Caco-2 (cell line): ENCODE results near the gene CNIH3. TPM values are rescaled to one million over a fixed set of nuclear protein-coding genes. Genes with fewer than 3 reads are reported as not detected.

Experiments used
- BruUV-seq: library from RNA; stranded (reverse); fragments of 400-500 nt; replicated peaks from 2 replicates; lab custom pipeline; 2021; lab: Mats Ljungman, UMichigan
- CTCF ChIA-PET: fragments of 300-600 bp; sonication (Branson Sonifier 250); formaldehyde crosslinking; loops from one replicate; lab custom pipeline; 2022; ENCODE audit warnings: antibody characterized with exemption; lab: Charles Lee
- POLR2A ChIA-PET: fragments of 300-600 bp; sonication (Branson Sonifier 250); formaldehyde crosslinking; loops from one replicate; lab custom pipeline; 2022; ENCODE audit warnings: antibody characterized with exemption; lab: Charles Lee
- DNase-seq, 2 experiments: peaks; one replicate each; pipeline versions ENCODE4 v3.0.0 to v3.0.0-alpha.2; 2020 to 2022
- H3K27me3 ChIP-seq: replicated peaks from 2 replicates; pipeline ENCODE4 v1.6.0; 2011; ENCODE audit warnings: low read length; ENCODE audit not compliant: control insufficient read depth, insufficient read depth
- H3K36me3 ChIP-seq: 2 replicates; pipeline ENCODE4 v1.5.1; 2011; ENCODE audit warnings: low read length; ENCODE audit not compliant: control insufficient read depth, insufficient read depth
- H3K4me1 ChIP-seq: fragments of 250-450 bp; sonication (Bioruptor Pico); 2 replicates; pipeline ENCODE4 v1.5.1; 2020; ENCODE audit warnings: mild to moderate bottlenecking
- H3K4me3 ChIP-seq: 2 replicates; pipeline ENCODE4 v1.5.1; 2011; ENCODE audit warnings: low read depth, mild to moderate bottlenecking, control low read depth, low read length
- H3K9me3 ChIP-seq: fragments of 250-450 bp; sonication (Bioruptor Pico); 2 replicates; pipeline ENCODE4 v1.5.1; 2020; ENCODE audit warnings: mild to moderate bottlenecking, moderate library complexity
- H3K27ac Mint-ChIP-seq: one replicate; pipeline ENCODE4 v1.8.0; 2022; ENCODE audit warnings: mixed read lengths; ENCODE audit not compliant: unreplicated experiment
- H3K27me3 Mint-ChIP-seq: one replicate; pipeline ENCODE4 v1.8.0; 2022; ENCODE audit warnings: mixed read lengths; ENCODE audit not compliant: insufficient read depth, unreplicated experiment
- H3K36me3 Mint-ChIP-seq: one replicate; pipeline ENCODE4 v1.8.0; 2022; ENCODE audit warnings: mild to moderate bottlenecking, mixed read lengths; ENCODE audit not compliant: insufficient read depth, unreplicated experiment
- H3K4me1 Mint-ChIP-seq: one replicate; pipeline ENCODE4 v1.8.0; 2022; ENCODE audit warnings: low read depth, mixed read lengths; ENCODE audit not compliant: unreplicated experiment
- H3K4me3 Mint-ChIP-seq: one replicate; pipeline ENCODE4 v1.8.0; 2022; ENCODE audit warnings: mild to moderate bottlenecking, moderate library complexity, mixed read lengths; ENCODE audit not compliant: unreplicated experiment
- H3K9me3 Mint-ChIP-seq: one replicate; pipeline ENCODE4 v1.8.0; 2022; ENCODE audit warnings: mixed read lengths; ENCODE audit not compliant: unreplicated experiment
- CTCF ChIP-seq, 2 experiments: fragments of 200-600 bp in 1 of 2; IDR thresholded peaks; 1 replicate in 1 of 2; 2 replicates in 1 of 2; pipeline versions ENCODE4 v1.5.1 to v1.8.0; 2011 to 2022; ENCODE audit warnings: antibody characterized with exemption in 1 of 2, control low read depth in 1 of 2, inconsistent platforms in 1 of 2, low read depth in 1 of 2, low read length in 1 of 2, mild to moderate bottlenecking in 1 of 2, moderate library complexity in 1 of 2; ENCODE audit not compliant: insufficient read depth in 1 of 2, severe bottlenecking in 1 of 2, unreplicated experiment in 1 of 2
- intact Hi-C: fragments of 100-400 bp; cut with micrococcal nuclease; formaldehyde crosslinking; loops from one replicate; pipeline ENCODE4 v1.10.0; 2022; ENCODE audit not compliant: unreplicated experiment
- total RNA-seq: library from RNA; stranded (reverse); gene quantifications from 2 replicates; pipeline ENCODE4 v1.2.3, GENCODE V29; 2022

The CNIH3 gene
- total RNA-seq, 1 experiment from 2014 or later: 2.2 TPM

- Histone ChIP-seq H3K36me3 (no peaks in the 10 kb centered on the region), H3K4me1 (peaks cover 11% of the 10 kb centered on the region), H3K4me3 (no peak overlapping the region), H3K27me3 (no peaks in the 10 kb centered on the region), H3K9me3 (no peaks in the 10 kb centered on the region)
- BruUV-seq: no TSS peak
- no peak for TF ChIP-seq CTCF (IDR thresholded peaks at IDR 0.05; ENCODE audit: insufficient read depth in 1 of 2, low read depth in 1 of 2, low read length in 1 of 2, severe bottlenecking in 1 of 2, unreplicated experiment in 1 of 2)
- Mint-ChIP-seq H3K4me1 (peaks cover 7% of the 10 kb centered on the region), H3K36me3 (peaks cover 4% of the 10 kb centered on the region), H3K27me3 (no peaks in the 10 kb centered on the region), H3K9me3 (no peaks in the 10 kb centered on the region), H3K4me3 (no peak overlapping the region), H3K27ac (no peak overlapping the region)
- ChIA-PET CTCF (interaction anchor here (1.5 kb wide), 1 partner anchor 282 kb away, joined by 7 read pairs; no protein-coding TSS in a partner anchor), POLR2A (no interaction called here)
- intact Hi-C loops: loop anchor here (2.0 kb wide), 1 partner anchor 128 kb away; no protein-coding TSS in a partner anchor
- no peak for DNase-seq
Observed at GRCh38 chr1:224640587-224640986, 24.5 kb downstream of the CNIH3 start.

GRCh38 chr1:224641030-224641429, 24.9 kb downstream of the CNIH3 start:
- Mint-ChIP-seq H3K27me3 (no peaks in the 10 kb centered on the region), H3K9me3 (no peaks in the 10 kb centered on the region), H3K4me1 (peaks cover 7% of the 10 kb centered on the region), H3K27ac (no peak overlapping the region), H3K4me3 (no peak overlapping the region), H3K36me3 (peaks cover 4% of the 10 kb centered on the region)
- ChIA-PET CTCF (interaction anchor here (1.5 kb wide), 1 partner anchor 282 kb away, joined by 7 read pairs; no protein-coding TSS in a partner anchor), POLR2A (no interaction called here)
- Histone ChIP-seq H3K36me3 (no peaks in the 10 kb centered on the region), H3K4me3 (no peak overlapping the region), H3K9me3 (no peaks in the 10 kb centered on the region), H3K27me3 (no peaks in the 10 kb centered on the region), H3K4me1 (peaks cover 11% of the 10 kb centered on the region)
- peak; percentile 39 to 54 for DNase-seq
- peak in 1 of 2 experiments; percentile 43 for TF ChIP-seq CTCF (IDR thresholded peaks at IDR 0.05; ENCODE audit: insufficient read depth in 1 of 2, low read depth in 1 of 2, low read length in 1 of 2, severe bottlenecking in 1 of 2, unreplicated experiment in 1 of 2)
- intact Hi-C loops: loop anchor here (2.0 kb wide), 1 partner anchor 128 kb away; no protein-coding TSS in a partner anchor
- no TSS peak for BruUV-seq

DNA sequence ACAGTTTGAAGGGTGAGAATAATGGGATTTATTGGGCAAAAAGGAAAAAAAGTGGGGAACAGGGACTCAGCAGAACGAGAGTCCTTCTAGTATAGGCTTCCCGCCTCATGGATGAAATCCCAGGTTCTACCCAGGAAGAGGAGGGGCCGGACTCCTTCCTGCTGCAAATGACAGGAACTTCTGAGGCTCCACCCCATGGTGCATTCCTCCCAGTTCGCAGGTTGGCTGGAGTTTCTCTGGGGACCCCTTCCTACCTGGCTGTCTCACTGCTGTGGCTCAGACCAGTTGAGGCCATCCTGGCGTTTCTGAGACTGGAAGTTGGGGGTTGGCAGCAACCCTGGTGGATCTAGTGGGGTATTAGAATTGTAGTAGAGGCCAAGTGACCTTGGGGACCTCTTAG, 27.5 kb downstream of the CNIH3 start:
- no peak for DNase-seq
- H3K9me3 Mint-ChIP-seq: no peaks in the 10 kb centered on the region
- intact Hi-C loops: loop anchor here (1.0 kb wide), 5 partner anchors 24 to 279 kb away; no protein-coding TSS in a partner anchor
- no peak overlapping the region for H3K4me3 ChIP-seq
- CTCF ChIA-PET: interaction anchor here (1.0 to 1.8 kb wide), 2 partner anchors 28 to 279 kb away, joined by 4 to 25 read pairs; partner anchors contain the start of gene CNIH3
- peaks cover 4% of the 10 kb centered on the region for H3K36me3 Mint-ChIP-seq
- H3K4me1 Mint-ChIP-seq: peaks cover 5% of the 10 kb centered on the region
- POLR2A ChIA-PET: no interaction called here
- H3K27ac Mint-ChIP-seq: no peak overlapping the region
- no TSS peak for BruUV-seq
- H3K4me1 ChIP-seq: peaks cover 11% of the 10 kb centered on the region
- H3K9me3 ChIP-seq: no peaks in the 10 kb centered on the region
- no peaks in the 10 kb centered on the region for H3K27me3 ChIP-seq
- H3K36me3 ChIP-seq: no peaks in the 10 kb centered on the region
- H3K27me3 Mint-ChIP-seq: no peaks in the 10 kb centered on the region
- H3K4me3 Mint-ChIP-seq: no peak overlapping the region
- TF ChIP-seq CTCF (IDR thresholded peaks at IDR 0.05; ENCODE audit: insufficient read depth in 1 of 2, low read depth in 1 of 2, low read length in 1 of 2, severe bottlenecking in 1 of 2, unreplicated experiment in 1 of 2): no peak
